ENCODE results near the gene FAM151B. TPM values are rescaled to one million over a fixed set of nuclear protein-coding genes. Genes with fewer than 3 reads are reported as not detected.
A peak's percentile ranks its signal among the peaks of the same experiment; 100 is the strongest.

Gene FAM151B
- total and polyA plus RNA-seq, 11 donors, result 0.27 to 2.3 (median 1.3) TPM

- Histone ChIP-seq H3K9me3 (peaks cover 0 to 8% (median 2%) of the 10 kb centered on the region in 12 donors), H3K36me3 (peaks cover 3 to 88% (median 66%) of the 10 kb centered on the region in 9 donors), H3K4me3 (no peak overlapping the region), H3K27ac (no peak overlapping the region), H3K4me1 (no peaks in the 10 kb centered on the region), H3K27me3 (no peaks in the 10 kb centered on the region)
- TF ChIP-seq, protein P1, sequence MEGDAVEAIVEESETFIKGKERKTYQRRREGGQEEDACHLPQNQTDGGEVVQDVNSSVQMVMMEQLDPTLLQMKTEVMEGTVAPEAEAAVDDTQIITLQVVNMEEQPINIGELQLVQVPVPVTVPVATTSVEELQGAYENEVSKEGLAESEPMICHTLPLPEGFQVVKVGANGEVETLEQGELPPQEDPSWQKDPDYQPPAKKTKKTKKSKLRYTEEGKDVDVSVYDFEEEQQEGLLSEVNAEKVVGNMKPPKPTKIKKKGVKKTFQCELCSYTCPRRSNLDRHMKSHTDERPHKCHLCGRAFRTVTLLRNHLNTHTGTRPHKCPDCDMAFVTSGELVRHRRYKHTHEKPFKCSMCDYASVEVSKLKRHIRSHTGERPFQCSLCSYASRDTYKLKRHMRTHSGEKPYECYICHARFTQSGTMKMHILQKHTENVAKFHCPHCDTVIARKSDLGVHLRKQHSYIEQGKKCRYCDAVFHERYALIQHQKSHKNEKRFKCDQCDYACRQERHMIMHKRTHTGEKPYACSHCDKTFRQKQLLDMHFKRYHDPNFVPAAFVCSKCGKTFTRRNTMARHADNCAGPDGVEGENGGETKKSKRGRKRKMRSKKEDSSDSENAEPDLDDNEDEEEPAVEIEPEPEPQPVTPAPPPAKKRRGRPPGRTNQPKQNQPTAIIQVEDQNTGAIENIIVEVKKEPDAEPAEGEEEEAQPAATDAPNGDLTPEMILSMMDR (IDR thresholded peaks at IDR 0.05), result no peak
- TF ChIP-seq POLR2A (IDR thresholded peaks at IDR 0.05), result no peak
- ATAC-seq (no peak), DNase-seq (no peak)
- intact Hi-C loops (cut with DNase I), result loop anchor here in 1 of 10 donors (5.0 kb wide), 1 partner anchor 192 kb away; no protein-coding TSS in a partner anchor
- 95 to 98% (median 98%) methylated on average over 2 of the region's 2 CpGs for whole genome bisulfite sequencing, 4 donors
These were observed 13.0 kb upstream of the FAM151B start for GRCh38 chr5:80474929-80475328.

DNA sequence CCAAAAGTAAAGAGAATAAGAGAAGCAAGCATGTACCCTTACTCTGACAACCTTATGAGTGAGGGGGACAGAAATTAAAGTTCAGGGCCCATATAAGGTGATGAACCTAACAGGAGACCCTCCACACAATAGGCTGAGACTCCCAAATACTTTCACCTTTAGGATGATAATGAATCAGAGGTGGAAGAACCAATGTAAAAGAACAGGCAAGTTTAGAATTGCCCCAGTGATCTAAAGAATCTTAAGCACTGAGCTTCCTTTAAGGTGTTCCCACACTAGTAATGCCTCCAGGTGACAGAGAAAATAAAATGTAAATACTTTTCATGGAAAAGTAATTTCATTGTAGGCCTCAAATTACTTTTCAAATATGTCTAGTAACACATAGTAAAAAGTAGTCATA, 8.2 kb upstream of the FAM151B start:
- no peak for DNase-seq
- H3K9me3 ChIP-seq, result peaks cover 0 to 36% (median 13%) of the 10 kb centered on the region in 12 donors
- H3K27ac ChIP-seq, result no peak overlapping the region
- intact Hi-C loops (cut with DNase I), result loop anchor here in 6 of 10 donors (2.0 to 10.0 kb wide), 6 partner anchors 188 to 715 kb away; no protein-coding TSS in a partner anchor
- ATAC-seq, result no peak
- H3K4me3 ChIP-seq, result no peak overlapping the region
- TF ChIP-seq POLR2A (IDR thresholded peaks at IDR 0.05), result no peak
- TF ChIP-seq, protein P1 (IDR thresholded peaks at IDR 0.05), result no peak
- no peaks in the 10 kb centered on the region for H3K27me3 ChIP-seq
- H3K36me3 ChIP-seq, result peaks cover 0 to 53% (median 41%) of the 10 kb centered on the region in 9 donors
- H3K4me1 ChIP-seq, result no peaks in the 10 kb centered on the region

- Histone ChIP-seq H3K27ac (no peak overlapping the region), H3K27me3 (no peaks in the 10 kb centered on the region), H3K9me3 (peaks cover 0 to 36% (median 13%) of the 10 kb centered on the region in 12 donors), H3K4me3 (no peak overlapping the region), H3K36me3 (peaks cover 0 to 47% (median 35%) of the 10 kb centered on the region in 9 donors), H3K4me1 (no peaks in the 10 kb centered on the region)
- TF ChIP-seq, protein P1 (IDR thresholded peaks at IDR 0.05), result no peak
- no peak for TF ChIP-seq POLR2A (IDR thresholded peaks at IDR 0.05)
- WGBS, 4 donors, result 96 to 99% (median 98%) methylated on average over 2 of the region's 2 CpGs
- no peak for DNase-seq
- no peak for ATAC-seq
- intact Hi-C loops (cut with DNase I), result loop anchor here in 5 of 10 donors (2.0 to 10.0 kb wide), 5 partner anchors 192 to 714 kb away; no protein-coding TSS in a partner anchor
These were observed 7.5 kb upstream of the FAM151B start for GRCh38 chr5:80480354-80480753.

GRCh38 chr5:80481019-80481893, 6.6 kb upstream of the FAM151B start:
- 90 to 100% (median 94%) methylated on average over 3 of the region's 3 CpGs for WGBS, 4 donors
- TF ChIP-seq, protein P1 (IDR thresholded peaks at IDR 0.05), result peak; percentile 35 to 65 (median 54)
- no peak for TF ChIP-seq POLR2A (IDR thresholded peaks at IDR 0.05)

More at GRCh38 chr5:80481019-80481893, 6.6 kb upstream of the FAM151B start:
- DNase-seq, result no peak
- intact Hi-C loops (cut with DNase I), result loop anchor here in 5 of 10 donors (2.0 to 10.0 kb wide), 5 partner anchors 191 to 714 kb away; no protein-coding TSS in a partner anchor
- no peak overlapping the region for H3K4me3 ChIP-seq
- no peaks in the 10 kb centered on the region for H3K27me3 ChIP-seq
- peaks cover 0 to 38% (median 26%) of the 10 kb centered on the region in 9 donors for H3K36me3 ChIP-seq
- ATAC-seq, result peak in 3 of 4 donors; percentile 72 to 83 (median 81)
- peaks cover 0 to 36% (median 13%) of the 10 kb centered on the region in 12 donors for H3K9me3 ChIP-seq
- H3K27ac ChIP-seq, result no peak overlapping the region
- H3K4me1 ChIP-seq, result no peaks in the 10 kb centered on the region
